Anterior cingulate cortex (tissue), 58 donors: ENCODE data around the gene DEGS1.

Source experiments
- DNase-seq, 58 donors: peaks; one replicate each; lab custom pipeline; 2025; lab: John Stamatoyannopoulos, UW

Gene DEGS1

DNA sequence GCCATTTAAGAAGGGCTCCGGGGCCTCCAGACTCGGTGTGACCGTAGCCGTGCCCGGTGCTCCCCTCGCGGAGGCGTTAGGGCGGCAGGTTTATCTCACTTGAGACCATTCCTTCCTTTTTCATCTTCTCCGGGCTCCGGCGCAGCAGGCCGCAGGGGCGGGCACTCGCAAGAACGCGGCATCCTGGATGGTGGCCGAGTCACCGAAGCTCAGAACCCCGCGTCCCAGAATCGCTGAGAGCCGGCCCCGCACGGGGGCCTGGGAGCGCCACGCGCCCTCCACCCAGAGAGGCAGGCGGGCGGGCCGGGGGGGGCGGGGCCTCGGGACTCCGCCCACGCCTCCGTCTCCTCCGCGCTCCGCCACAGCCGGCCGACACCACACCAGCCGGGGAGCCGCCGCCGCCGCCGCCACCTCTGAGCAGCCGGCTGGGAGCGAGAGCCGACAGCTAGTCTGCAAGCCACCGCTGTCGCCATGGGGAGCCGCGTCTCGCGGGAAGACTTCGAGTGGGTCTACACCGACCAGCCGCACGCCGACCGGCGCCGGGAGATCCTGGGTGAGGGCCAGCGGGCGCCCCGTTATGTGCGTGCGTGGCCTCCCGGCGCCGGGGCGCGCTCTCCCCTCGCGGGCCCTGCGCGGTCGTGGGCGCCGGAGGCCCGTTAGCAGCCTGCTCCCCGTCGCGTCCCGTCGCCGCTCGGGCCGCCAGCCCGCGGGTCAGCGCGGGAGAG lies at the start of gene DEGS1:
Gene DEGS1, plus strand, starts transcription at position 375 of the 725 bp plus-strand sequence. Its CDS starts 97 bp downstream, at position 472.
- DNase-seq, result peak; percentile 5 to 89 (median 77)

DNA sequence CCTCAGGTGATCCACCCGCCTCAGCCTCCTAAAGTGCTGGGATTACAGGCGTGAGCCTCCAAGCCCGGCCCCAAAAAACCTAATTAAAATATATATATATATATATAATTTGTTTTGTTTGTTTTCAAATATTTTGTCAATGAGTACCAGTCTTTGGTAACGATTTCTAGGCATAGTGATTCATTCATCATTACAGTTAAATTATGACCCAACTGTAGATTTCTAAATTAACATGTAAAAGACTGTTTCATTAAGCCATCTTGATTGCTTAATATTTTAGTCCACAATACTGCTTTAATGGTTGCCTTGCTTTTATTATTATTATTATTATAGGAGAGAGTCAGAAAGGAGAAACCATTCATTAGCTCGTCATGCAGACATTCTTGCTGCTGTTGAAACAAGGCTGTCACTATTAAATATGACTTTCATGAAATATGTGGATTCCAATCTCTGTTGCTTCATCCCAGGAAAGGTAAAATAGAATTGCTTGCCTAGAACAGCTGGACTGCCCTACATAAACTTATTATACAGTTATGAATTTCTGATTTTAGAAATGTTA lies 49.2 kb upstream of the DEGS1 start:
- DNase-seq, result no peak

DNA sequence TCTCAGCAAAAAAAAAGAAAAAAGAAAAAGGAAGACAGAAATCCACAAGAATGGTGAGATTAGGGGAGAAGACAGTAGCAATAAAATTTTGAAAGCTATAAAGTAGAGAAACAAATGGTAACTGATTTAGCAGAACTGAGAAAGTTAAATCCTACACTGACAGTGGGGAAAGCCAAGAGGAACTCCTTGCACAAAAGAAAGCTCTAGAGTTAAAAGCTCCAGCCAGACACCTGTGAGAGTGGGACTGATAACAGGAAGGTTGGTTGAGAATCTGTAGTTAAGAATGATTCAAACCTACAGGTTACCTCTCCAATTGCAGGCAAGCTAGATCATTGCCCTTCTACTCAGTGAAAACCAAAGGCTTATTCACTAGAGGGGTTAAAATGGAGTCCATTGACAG lies 45.5 kb upstream of the DEGS1 start:
- DNase-seq, result no peak

DNA sequence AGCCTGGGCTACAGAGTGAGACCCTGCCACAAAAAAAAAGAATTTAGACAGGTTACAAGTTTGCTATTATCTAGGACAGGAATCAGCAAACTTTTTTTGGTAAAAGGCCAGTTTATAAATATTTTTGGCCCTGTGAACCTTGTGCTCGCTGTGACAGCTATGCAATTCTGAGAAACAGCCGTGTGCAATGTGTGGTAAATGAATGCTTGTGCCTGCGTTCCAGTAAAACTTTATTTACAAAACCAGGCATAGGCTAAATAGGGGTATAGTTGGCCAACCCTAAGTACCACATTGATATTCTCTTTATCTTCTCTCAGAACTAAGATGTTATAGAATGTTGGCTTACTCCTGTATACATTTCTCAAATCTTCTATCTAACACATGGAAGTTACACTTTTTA lies 44.8 kb upstream of the DEGS1 start:
- no peak for DNase-seq

DNA sequence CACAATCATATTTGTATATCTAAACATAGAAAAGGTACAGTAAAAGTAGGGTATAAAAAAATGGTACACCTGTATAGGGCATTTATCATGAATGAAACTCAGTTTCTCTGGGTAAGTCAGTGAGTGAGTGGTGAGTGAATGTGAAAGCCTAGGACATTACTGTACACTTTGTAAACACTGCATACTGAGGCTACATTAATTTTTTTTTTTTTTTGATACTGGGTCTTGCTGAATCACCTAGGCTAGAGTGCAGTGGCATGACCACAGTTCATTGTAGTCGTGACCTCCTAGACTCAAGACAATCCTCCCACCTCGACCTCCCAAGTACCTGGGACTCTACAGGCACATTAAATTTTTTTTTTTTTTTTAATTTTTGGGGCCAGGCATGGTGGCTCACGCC lies 41.3 kb upstream of the DEGS1 start:
- no peak for DNase-seq

DNA sequence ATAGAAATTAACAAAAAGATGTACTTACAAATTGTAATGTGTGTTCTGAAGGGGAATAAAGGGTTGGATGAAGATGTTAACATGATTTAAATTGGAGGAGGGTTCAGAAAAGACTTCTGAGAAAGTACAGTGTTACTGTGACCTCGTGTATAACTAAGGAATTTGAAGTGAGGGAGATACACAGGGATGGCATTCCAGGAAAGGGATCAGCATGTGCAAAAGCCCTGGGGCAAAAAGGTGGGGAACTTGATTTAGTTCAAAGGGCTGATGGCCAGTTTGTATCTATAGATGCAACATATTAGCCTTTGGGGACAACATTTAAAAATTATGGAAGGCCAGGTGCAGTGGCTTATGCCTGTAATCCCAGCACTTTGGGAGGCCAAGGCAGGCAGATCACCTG lies 33.3 kb upstream of the DEGS1 start:
- no peak for DNase-seq

DNA sequence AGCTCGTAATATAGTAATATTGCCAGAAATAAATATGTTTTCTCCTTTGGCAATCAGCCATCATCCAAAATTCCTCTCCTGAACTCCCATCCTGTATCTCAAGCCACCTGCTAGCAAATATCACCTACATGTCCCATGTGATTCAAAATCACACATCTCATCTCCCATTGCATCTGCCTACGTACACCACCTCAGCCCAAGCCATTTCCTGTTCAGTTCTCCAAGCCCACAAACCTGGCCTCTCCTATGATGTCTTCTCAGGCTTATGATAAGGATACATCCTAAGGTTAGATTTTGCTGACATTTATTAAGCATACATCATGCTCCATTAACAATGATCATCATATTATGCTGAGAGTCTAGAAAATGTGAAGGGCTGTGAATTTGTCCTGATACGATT lies 31.9 kb upstream of the DEGS1 start:
- no peak for DNase-seq

DNA sequence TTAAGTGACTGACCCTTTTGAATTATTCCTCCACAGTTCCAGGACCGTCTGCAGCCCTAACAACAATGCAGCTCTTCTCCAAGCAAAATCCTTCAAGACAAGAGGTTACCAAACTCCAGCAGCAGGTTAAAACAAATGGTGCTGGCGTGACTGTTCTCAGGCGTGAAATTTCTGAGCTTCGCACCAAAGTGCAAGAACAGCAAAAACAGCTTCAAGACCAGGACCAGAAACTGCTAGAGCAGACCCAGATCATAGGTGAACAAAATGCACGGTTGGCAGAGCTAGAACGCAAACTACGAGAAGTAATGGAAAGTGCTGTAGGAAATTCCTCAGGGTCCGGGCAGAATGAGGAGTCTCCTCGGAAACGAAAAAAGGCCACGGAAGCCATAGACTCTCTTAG lies 25.7 kb upstream of the DEGS1 start:
- DNase-seq, result no peak

DNA sequence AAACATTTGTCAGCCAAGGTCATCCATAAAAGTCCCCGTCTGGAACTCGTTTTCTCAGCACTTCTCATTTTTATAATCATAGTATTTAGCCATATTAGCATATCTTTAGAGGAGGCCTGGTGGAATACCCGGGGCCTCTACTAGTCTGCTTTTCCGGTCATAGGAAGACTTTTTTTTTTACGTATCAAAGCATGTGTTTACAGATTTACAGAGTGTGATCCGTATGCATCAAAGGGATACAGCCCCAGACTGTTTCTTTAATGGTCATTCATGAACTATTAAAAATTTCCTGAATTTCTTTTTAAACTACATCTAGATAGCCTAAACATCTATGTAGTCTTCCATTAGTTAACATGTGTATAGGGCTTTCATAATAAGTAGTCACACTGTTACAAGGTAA lies 23.5 kb upstream of the DEGS1 start:
- DNase-seq, result no peak

DNA sequence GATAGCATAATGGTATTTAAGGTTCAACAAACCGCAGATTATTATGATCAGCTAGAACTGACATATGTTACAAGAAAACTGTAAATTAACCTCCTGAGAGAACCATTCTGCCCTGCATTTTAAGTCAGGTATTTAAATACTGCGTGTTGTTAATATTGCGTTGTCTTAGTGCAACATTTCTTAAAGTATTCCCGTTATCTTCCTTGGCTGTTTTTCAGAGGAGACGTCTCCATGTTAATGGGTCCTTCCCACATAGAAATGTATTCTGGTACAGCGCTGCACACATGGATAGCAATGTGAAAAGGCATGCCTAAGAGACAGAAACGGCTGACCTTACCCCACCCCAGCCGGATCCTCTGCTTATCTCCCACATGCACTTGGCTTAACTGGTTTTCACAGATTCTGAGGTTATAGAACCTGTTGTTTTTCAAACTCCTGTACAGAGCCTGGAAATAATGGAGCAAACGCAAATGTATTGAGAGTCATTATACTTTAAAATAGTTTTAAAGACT lies 22.8 kb upstream of the DEGS1 start:
- DNase-seq, result no peak

DNA sequence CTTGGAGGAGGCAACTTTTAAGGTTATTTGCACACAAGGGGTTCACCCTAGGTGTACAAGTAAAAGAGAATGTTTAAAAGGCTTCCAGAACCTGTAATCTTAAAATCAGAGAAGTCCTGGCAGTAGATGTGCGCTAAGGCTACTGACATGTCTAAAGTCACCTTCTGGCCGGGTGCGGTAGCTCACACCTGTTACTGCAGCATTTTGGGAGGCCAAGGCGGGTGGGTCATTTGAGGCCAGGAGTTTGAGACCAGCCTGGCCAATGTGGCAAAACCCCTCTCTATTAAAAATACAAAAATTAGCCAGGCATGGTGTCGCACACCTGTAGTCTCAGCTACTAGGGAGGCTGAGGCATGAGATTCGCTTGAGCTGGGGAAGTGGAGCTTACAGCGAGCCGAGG lies 20.3 kb upstream of the DEGS1 start:
- no peak for DNase-seq

DNA sequence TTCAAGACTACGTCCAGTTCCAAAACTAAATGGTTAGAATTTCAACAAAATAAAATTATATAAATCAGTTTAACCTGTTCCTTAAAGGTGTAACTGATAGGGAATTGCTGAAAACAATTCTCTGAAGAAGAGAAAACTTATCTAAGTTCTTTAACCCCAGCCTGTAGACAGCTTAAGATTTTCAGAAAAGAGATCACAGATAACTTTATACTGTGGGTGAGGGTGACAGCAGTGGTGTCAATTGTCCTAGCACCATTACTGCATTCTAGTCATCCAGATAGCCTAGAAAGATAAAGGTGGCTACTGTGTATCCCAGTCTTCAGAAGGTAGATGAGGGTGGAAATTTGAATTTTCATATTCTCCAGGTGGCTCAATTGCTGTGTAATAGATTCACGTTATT lies 19.7 kb upstream of the DEGS1 start:
- no peak for DNase-seq

DNA sequence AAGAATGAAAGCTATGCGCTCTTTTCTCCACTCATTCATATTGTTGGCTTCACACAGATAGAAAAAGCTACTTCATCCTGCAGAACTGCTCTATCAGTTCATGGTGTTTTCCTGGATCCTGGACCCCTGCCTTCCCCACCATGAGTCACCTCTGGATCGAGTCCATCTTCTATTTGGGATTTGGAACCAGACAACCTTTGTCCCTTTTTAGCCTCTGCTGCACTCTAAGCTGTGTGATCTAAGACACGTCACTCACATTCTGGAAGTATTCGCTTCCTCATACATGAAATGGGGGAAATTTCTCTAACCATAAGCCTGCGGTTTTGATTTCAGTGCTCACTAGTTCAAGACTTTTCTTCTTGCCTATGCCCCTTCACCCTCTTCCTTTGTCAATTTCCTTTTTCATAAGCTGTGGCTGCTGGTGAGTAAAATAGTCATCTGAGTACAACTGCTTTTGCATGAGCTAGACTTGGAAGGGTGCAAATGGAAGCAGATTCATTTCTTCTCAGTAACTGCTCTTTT lies 14.1 kb upstream of the DEGS1 start:
- DNase-seq, result peak in 1 of 58 donors; percentile 4

DNA sequence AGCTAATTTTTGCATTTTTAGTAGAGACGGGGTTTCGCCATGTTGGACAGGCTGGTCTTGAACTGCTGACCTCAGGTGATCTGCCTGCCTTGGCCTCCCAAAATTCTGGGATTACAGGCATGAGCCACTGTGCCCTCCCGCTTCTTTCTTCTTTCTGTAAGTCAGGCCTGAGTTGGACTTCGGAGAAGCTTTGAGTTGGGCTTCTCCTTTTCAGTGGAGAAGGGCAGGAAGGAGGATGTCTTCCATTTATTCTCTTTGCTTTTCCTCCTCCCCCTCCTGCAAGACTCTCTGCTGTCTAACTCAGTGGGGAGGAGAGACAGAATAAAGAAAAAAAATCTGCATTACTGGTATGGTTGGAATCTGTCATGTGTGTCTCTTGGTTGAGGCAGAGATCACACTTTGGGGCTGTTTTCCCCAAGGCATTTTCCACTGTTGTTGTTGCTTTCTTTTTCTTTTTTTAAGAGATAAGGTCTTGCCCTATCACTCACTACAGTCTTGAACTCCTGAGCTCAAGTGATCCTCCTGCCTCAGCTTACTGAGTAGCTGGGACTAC lies 13.2 kb upstream of the DEGS1 start:
- DNase-seq, result no peak

DNA sequence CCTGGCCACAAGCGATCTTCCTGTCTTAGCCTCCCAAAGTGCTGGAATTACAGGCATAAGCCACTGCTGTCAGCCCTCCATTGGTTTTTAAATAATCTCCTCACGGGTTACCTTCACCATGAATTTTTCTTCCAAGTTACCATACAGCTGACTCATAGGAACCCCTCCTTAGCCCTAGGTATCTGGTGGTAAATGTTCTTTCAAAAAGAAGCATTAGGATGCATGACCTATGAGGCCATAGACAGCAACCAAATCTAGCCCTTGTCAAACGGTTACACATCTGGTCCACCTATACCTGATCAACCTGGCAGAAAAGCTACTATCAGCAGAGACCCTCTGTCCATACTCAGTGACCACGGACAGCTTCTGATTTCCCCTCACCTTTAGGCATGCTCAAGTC lies 12.7 kb upstream of the DEGS1 start:
- no peak for DNase-seq

DNA sequence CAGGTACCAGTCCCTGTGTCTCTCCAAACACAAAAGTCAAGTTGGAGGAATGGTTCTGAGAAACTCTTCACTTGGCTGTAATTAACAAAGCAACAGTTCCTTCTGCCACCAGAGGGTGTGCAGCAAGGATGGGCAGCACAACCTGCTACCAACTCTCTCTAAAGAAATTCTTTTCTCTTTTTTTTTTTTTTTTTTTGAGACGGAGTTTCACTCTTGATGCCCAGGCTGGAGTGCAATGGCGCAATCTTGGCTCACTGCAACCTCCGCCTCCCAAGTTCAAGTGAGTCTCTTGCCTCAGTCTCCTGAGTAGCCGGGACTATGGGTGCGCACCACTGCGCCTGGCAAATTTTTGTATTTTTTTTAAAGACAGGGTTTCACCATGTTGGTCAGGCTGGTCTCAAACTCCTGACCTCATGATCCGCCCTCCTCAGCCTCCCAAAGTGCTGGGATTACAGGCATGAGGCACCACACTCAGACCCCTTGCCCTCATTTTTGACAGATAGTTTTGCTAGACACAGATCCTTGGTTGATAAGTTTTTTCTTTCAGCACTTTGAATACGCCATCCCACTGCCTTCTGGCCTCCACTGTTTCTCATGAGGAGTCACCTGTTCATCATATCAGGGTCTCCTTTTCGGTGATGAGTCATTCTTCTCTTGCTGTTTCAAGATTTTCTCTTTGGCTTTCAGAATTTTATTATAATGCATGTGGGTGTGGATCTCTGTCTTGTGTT lies 12.1 kb upstream of the DEGS1 start:
- peak in 3 of 58 donors; percentile 6 to 23 (median 7) for DNase-seq

DNA sequence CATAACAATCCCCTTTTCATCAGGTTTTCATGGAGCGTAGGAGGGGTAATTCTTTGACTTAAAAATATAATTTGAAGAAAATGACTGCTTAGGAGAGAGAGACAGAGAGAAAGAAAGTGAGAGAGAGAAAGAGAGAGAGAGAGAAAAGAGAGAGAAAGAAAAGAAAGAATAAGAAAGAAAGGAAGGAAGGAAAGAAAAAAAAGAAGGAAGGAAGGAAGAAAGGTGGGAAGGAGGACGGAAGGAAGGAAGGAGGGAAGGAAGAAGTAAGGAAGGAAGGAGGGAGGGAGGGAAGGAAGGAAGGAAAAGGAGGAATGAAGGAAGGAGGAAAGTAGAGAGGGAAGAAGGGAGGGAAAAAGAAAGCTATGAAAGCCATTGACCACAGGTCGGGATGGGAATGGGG lies 10.8 kb upstream of the DEGS1 start:
- DNase-seq, result no peak

DNA sequence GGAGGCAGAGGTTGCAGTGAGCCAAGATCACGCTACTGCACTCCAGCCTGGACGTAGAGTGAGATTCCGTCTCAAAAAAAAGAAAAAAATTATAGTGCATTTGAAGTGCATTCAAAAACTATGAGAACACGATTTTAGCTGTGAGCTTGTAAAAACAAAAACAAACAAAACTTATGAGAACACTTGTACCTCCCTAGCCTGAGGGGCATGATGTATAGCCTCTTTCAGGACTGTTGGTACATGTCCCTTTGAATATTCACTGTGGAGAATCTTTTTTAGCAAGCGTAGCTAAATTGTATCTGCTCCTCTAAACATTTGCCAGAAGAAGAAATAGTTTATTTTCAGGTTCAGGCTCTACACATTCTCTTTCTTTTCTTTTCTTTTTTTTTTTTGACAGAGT lies 9.5 kb upstream of the DEGS1 start:
- DNase-seq, result no peak

DNA sequence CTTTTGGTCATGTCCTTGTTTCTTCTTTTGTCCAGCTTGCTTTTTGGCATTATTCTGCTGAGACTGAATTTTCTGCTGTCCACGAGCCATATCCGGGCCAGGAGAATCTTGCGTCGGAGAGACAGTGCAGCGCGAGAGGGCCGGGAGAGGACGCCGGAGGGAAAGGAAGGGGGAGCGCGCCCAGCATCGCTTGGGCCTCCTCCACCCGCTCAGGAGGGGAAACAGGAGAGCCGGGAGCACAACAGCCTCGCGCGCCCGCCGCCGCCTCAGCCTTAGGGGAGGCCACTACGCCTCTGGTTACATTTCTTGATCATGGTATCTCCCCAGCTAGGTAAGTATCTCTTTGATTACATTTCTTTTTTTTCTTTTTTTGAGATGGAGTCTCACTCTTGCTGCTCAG lies 7.4 kb upstream of the DEGS1 start:
- peak in 13 of 58 donors; percentile 3 to 36 (median 9) for DNase-seq

DNA sequence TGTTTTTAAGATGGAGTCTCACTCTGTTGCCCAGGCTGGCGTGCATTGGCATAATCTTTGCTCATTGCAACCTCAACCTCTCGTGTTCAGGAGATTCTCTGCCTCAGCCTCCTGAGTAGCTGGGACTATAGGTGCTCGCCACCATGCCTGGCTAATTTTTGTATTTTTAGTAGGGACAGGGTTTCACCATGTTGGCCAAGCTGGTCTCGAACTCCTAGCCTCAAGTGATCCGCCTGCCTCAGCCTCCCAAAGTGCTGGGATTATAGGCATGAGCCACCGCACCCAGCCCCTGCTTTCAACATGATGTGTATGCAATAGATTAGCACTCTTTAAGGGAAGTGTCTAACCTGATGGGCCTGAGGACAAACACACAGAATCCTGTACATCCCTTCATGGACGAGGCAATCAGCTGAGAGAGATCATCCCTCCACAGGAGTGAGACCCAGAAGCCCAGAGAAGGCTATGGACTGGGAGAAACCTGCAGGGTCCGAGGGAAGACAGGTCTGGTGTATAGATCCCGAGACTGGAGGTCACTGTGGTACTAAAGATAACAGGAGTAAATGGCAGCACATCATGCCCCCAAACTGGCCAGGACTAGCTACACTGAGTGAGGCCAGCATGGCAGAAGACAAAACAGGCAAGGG lies 5.6 kb upstream of the DEGS1 start:
- no peak for DNase-seq

DNA sequence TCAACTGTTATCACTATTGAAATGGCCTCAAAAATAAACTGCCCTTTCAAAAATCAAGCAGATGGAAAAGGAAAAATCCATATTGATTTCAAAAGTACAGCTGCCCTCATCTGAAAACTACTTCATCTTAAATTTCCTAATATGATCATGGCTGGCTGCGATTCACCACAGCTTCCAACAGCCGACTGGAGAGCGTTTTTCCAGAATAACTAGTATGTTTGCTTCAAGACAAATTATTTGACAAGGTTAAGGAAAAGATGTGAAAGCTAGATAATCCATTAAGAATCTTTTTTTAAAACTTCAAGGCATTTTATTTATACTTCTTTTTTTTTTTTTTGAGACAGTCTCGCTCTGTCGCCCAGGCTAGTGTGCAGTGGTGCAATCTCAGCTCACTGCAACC lies 4.1 kb upstream of the DEGS1 start:
- DNase-seq, result no peak
